GM18951 (cell line): ENCODE results near the gene KSR1.
"Not testable (repeated sequence)": the region's sequence is repeated elsewhere in the genome, so short reads cannot be mapped to it uniquely, and the experiment has no call there.

ENCODE experiments used
- POLR2A ChIP-seq: IDR thresholded peaks from 4 replicates; pipeline ENCODE4 v1.6.1; 2011; ENCODE audit warnings: mild to moderate bottlenecking; ENCODE audit not compliant: insufficient read length, insufficient read depth; ENCODE audit errors: extremely low read depth
- in situ Hi-C: fragments of 300-500 bp; cut with MboI; formaldehyde crosslinking; loops from one replicate; pipeline ENCODE4 v1.12.0; 2022; ENCODE audit warnings: low sequenced_read_pairs, mixed read lengths, inconsistent platforms; ENCODE audit not compliant: unreplicated experiment

KSR1 gene

GRCh38 chr17:27646232-27646631 lies 190.0 kb downstream of the KSR1 start:
- in situ Hi-C loops = no loop called here
- no peak for TF ChIP-seq POLR2A

GRCh38 chr17:27647765-27648164 lies 191.5 kb downstream of the KSR1 start:
- in situ Hi-C loops = no loop called here
- TF ChIP-seq POLR2A = no peak

GRCh38 chr17:27649111-27649571 lies 192.9 kb downstream of the KSR1 start:
- in situ Hi-C loops = not testable (repeated sequence)

- TF ChIP-seq POLR2A = no peak
- in situ Hi-C loops = no loop called here
Observed at GRCh38 chr17:27649929-27650328, 193.7 kb downstream of the KSR1 start.

- in situ Hi-C loops = no loop called here
- TF ChIP-seq POLR2A = no peak
Observed at GRCh38 chr17:27650836-27651235, 194.6 kb downstream of the KSR1 start.

- in situ Hi-C loops = no loop called here
- TF ChIP-seq POLR2A = no peak
Observed at GRCh38 chr17:27651411-27652345, 195.4 kb downstream of the KSR1 start.

GRCh38 chr17:27653449-27653971 lies 197.3 kb downstream of the KSR1 start:
- in situ Hi-C loops = not testable (repeated sequence)

- no peak for TF ChIP-seq POLR2A
- in situ Hi-C loops = no loop called here
Observed at GRCh38 chr17:27654136-27654535, 197.9 kb downstream of the KSR1 start.

GRCh38 chr17:27654654-27655524 lies 198.6 kb downstream of the KSR1 start:
- in situ Hi-C loops = no loop called here
- no peak for TF ChIP-seq POLR2A

- in situ Hi-C loops = not testable (repeated sequence)
Observed at GRCh38 chr17:27655525-27656111, 199.4 kb downstream of the KSR1 start.

- in situ Hi-C loops = not testable (repeated sequence)
Observed at GRCh38 chr17:27656620-27657019, 200.4 kb downstream of the KSR1 start.

GRCh38 chr17:27657620-27658019 lies 201.4 kb downstream of the KSR1 start:
- TF ChIP-seq POLR2A = no peak
- in situ Hi-C loops = no loop called here

GRCh38 chr17:27659683-27660082 lies 203.4 kb downstream of the KSR1 start:
- in situ Hi-C loops = loop anchor here (10.0 kb wide), 1 partner anchor 85 kb away; no protein-coding TSS in a partner anchor

GRCh38 chr17:27660436-27660835 lies 204.2 kb downstream of the KSR1 start:
- in situ Hi-C loops = loop anchor here (10.0 kb wide), 1 partner anchor 84 kb away; no protein-coding TSS in a partner anchor
- TF ChIP-seq POLR2A = no peak

More at GRCh38 chr17:27659683-27660082, 203.4 kb downstream of the KSR1 start:
- no peak for TF ChIP-seq POLR2A
